ENCODE measurements around the gene SQOR.
"Not testable (repeated sequence)": the region's sequence is repeated elsewhere in the genome, so short reads cannot be mapped to it uniquely, and the experiment has no call there.

SQOR gene

GRCh38 chr15:45645026-45645980, 10.5 kb downstream of the SQOR start:
- Mint-ChIP-seq H3K27me3 (no peaks in the 10 kb centered on the region), H3K27ac (peak overlapping the region; percentile 21 to 79), H3K4me3 (peak overlapping the region; percentile 14 to 55), H3K9me3 (peaks cover 0 to 4% of the 10 kb centered on the region in 2 donors), H3K4me1 (peaks cover 67% of the 10 kb centered on the region)
- ATAC-seq = peak; percentile 91
- DNase-seq = peak in 1 of 2 donors; percentile 57

DNA sequence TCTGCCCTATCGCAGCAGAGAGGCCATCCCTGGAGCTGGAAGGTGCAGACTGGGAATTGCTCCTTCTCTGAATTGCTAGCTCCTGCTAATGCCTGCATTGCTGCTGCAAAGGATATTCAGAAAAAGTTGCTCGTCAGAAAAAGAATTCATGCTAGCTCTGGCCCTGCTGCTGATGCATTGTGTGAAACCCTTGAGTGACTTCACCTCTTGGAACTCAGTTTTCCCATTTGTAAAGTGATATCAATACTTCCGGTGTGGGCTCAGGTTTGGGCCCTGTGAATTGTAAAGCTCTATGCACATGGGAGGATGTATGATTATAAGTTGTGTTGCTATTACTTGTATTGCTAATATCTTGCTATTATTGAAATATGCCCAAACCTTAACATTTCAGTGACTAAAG, 11.4 kb downstream of the SQOR start:
- peaks cover 0 to 6% of the 10 kb centered on the region in 2 donors for H3K9me3 Mint-ChIP-seq
- no peaks in the 10 kb centered on the region for H3K27me3 Mint-ChIP-seq
- H3K4me3 Mint-ChIP-seq = peak overlapping the region in 1 of 2 donors; percentile 22
- H3K27ac Mint-ChIP-seq = peak overlapping the region in 1 of 2 donors; percentile 79
- peaks cover 58% of the 10 kb centered on the region for H3K4me1 Mint-ChIP-seq
- no peak for DNase-seq
- ATAC-seq = no peak

DNA sequence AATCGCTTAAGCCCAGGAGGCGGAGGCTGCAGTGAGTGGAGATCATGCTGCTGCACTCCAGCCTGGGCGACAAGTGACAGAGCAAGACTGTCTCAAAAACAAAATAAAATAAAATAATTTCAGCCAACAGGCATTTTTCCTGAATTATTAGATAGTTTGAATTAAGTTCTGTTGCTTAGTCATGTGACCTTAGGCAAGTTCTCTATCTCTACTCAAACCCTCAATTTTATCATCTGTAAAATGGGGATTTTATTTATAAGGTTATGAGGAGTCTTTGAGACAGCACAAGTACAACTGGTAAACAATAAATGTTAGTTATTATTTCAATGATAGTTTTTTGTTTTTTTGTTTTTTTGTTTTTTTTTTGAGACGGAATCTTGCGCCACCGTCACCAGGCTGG, 13.0 kb downstream of the SQOR start:
- H3K27ac Mint-ChIP-seq = no peak overlapping the region
- H3K4me1 Mint-ChIP-seq = peaks cover 44% of the 10 kb centered on the region
- ATAC-seq (no peak), DNase-seq (no peak)
- H3K9me3 Mint-ChIP-seq = peaks cover 0 to 6% of the 10 kb centered on the region in 2 donors
- H3K4me3 Mint-ChIP-seq = no peak overlapping the region
- H3K27me3 Mint-ChIP-seq = no peaks in the 10 kb centered on the region

DNA sequence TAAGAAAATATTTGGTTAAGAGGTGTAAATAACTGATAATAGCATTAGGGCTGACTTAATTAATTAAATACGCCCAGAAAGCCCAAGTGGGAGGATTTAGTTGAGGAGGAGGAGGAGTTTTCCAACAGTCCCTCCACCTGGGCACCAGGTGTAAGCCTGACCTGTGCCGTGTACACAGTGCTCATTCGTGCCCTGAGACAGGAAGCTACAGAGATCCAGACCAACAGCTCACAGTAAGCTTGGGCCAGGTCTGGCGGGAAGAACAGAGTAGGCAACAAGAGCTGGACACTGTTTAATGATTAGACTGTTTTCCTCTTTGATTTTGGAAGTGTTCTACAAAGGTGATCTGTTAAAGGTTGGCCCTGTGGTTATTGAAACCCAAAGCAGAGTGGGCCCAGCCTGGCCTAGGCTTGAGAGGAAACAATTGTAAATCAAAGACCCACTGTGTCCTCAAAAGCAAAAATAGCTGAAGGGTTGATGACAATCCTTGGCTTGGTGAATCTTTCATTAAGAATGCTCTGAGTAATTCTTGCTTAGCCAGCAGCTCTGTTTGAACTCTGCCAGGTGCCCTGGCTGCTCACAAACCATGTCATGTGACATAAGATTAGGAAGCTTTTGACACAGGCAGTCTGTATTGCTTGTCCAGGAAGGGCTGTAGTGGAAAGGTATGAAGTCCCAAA, 13.8 kb downstream of the SQOR start:
- peaks cover 0 to 6% of the 10 kb centered on the region in 2 donors for H3K9me3 Mint-ChIP-seq
- H3K4me3 Mint-ChIP-seq = no peak overlapping the region
- no peak for ATAC-seq
- DNase-seq = no peak
- peaks cover 49% of the 10 kb centered on the region for H3K4me1 Mint-ChIP-seq
- H3K27me3 Mint-ChIP-seq = no peaks in the 10 kb centered on the region
- H3K27ac Mint-ChIP-seq = peak overlapping the region in 1 of 2 donors; percentile 63

DNA sequence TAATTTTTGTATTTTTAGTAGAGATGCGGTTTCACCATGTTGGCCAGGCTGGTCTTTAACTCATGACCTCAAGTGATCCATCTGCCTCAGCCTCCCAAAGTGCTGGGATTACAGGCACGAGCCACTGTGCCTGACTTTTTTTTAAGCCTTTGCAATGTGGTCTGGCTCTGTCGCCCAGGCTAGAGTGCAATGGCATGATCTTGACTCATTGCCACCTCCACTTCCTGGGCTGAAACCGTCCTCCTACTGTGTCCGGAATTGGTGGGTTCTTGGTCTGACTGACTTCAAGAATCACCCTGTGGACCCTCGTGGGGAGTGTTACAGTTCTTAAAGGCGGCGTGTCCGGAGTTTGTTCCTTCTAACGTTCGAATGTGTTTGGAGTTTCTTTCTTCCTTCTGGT, 15.2 kb downstream of the SQOR start:
- not testable (repeated sequence) for H3K9me3 Mint-ChIP-seq, H3K27me3 Mint-ChIP-seq, H3K4me3 Mint-ChIP-seq, DNase-seq
- peak; percentile 40 for ATAC-seq
- Mint-ChIP-seq H3K4me1 (peaks cover 46% of the 10 kb centered on the region), H3K27ac (peak overlapping the region in 1 of 2 donors; percentile 40)

DNA sequence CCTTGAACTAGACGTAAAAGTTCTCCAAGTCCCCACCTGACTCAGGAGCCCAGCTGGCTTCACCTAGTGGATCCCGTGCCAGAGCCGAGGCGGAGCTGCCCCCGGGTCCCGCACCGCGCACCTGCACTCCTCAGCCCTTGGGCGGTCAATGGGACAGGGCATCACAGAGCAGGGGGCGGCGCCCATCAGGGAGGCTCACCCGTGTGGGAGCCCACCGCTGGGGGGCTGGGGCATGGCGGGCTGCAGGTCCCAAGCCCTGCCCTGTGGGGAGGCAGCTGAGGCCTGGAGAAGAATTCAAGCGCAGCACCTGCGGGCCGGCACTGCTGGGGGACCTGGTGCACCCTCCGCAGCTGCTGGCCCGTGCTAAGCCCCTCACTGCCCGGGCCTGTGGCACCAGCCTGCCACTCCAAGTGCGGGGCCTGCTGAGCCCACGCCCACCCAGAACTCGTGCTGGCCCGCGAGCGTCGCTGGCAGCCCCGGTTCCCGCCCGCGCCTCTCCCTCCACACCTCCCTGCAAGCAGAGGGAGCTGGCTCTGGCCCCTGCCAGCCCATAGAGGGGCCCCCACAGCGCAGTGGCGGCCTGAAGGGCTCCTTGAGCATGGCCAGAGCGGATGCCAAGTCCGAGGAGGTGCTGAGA, 16.2 kb downstream of the SQOR start:
- no peak for DNase-seq
- Mint-ChIP-seq H3K9me3 (peaks cover 0 to 6% of the 10 kb centered on the region in 2 donors), H3K27me3 (no peaks in the 10 kb centered on the region), H3K4me3 (no peak overlapping the region), H3K27ac (no peak overlapping the region), H3K4me1 (peaks cover 37% of the 10 kb centered on the region)
- peak; percentile 62 for ATAC-seq

DNA sequence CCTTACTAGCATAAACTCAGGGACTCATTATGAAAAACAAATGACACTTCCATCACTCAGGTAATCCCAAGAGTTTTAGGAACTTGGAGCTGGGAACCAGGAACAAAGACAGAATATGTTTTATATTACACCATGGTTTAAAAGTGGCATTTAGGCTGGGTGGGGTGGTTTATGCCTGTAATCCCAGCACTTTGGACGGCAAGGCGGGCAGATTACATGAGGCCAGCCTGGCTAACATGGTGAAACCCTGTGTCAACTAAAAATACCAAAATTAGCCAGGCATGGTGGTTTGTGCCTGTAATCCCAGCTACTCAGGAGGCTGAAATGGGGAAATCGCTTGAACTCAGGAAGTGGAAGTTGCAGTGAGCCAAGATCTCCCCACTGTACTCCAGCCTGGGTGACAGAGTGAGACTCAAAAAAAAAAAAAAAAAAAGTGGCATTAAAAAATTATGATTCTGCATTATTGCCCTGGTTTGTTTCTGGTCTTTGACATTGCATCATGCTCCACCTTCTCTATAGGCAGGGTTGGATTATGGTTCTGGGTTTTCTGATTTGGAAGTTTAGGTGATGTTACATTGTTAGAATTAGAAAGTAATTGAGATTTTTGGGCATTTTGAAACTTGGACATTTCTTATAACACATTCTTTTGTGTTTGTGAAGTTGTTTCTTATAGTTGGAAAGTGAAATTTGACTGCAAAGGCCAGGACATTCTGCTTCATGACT, 19.0 kb downstream of the SQOR start:
- Mint-ChIP-seq H3K4me1 (peaks cover 41% of the 10 kb centered on the region), H3K4me3 (no peak overlapping the region), H3K27me3 (no peaks in the 10 kb centered on the region), H3K9me3 (peaks cover 0 to 6% of the 10 kb centered on the region in 2 donors), H3K27ac (no peak overlapping the region)
- DNase-seq (no peak), ATAC-seq (no peak)

- H3K9me3 Mint-ChIP-seq = peaks cover 0 to 6% of the 10 kb centered on the region in 2 donors
- H3K4me1 Mint-ChIP-seq = peaks cover 46% of the 10 kb centered on the region
- ATAC-seq (no peak), DNase-seq (no peak)
- H3K27ac Mint-ChIP-seq = no peak overlapping the region
- H3K27me3 Mint-ChIP-seq = no peaks in the 10 kb centered on the region
- no peak overlapping the region for H3K4me3 Mint-ChIP-seq
These were observed 19.9 kb downstream of the SQOR start for GRCh38 chr15:45654749-45655148.

GRCh38 chr15:45657254-45657653, 22.4 kb downstream of the SQOR start:
- Mint-ChIP-seq H3K27ac (no peak overlapping the region), H3K27me3 (no peaks in the 10 kb centered on the region), H3K4me3 (no peak overlapping the region), H3K9me3 (no peaks in the 10 kb centered on the region), H3K4me1 (peaks cover 49% of the 10 kb centered on the region)
- ATAC-seq (no peak), DNase-seq (no peak)

GRCh38 chr15:45657764-45658545, 23.1 kb downstream of the SQOR start:
- H3K4me1 Mint-ChIP-seq = peaks cover 47% of the 10 kb centered on the region
- no peaks in the 10 kb centered on the region for H3K9me3 Mint-ChIP-seq

GRCh38 chr15:45660231-45660979, 25.6 kb downstream of the SQOR start:
- DNase-seq = no peak
- H3K27me3 Mint-ChIP-seq = no peaks in the 10 kb centered on the region

More at GRCh38 chr15:45657764-45658545, 23.1 kb downstream of the SQOR start:
- Mint-ChIP-seq H3K4me3 (no peak overlapping the region), H3K27me3 (no peaks in the 10 kb centered on the region), H3K27ac (peak overlapping the region in 1 of 2 donors; percentile 66)
- DNase-seq (no peak), ATAC-seq (no peak)

DNA sequence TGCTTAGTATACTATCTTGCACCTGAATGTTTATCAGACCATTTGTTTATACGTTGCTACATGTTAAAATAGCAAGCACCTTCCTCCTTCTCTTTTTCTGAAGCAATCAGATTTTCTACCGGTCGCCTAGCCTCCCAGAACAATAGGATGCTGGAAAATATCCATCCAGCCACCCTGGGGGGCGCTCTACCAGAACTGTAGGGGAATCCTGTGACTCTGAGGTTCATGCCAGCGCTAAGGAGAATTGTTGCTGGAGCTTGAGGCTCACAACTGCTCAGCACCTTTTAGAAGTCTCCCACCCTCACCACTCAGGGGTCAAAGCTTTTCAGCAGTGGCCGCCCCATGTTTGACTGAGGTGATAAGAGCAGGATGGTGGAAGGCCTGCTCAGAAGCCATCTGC, 27.5 kb downstream of the SQOR start:
- Mint-ChIP-seq H3K27ac (no peak overlapping the region), H3K4me3 (no peak overlapping the region), H3K4me1 (peaks cover 29% of the 10 kb centered on the region), H3K27me3 (no peaks in the 10 kb centered on the region), H3K9me3 (peaks cover 0 to 3% of the 10 kb centered on the region in 2 donors)
- ATAC-seq = no peak
- no peak for DNase-seq

More at GRCh38 chr15:45660231-45660979, 25.6 kb downstream of the SQOR start:
- H3K9me3 Mint-ChIP-seq = no peaks in the 10 kb centered on the region
- H3K27ac Mint-ChIP-seq = peak overlapping the region; percentile 33 to 48
- H3K4me1 Mint-ChIP-seq = peaks cover 30% of the 10 kb centered on the region
- no peak overlapping the region for H3K4me3 Mint-ChIP-seq
- ATAC-seq = no peak

DNA sequence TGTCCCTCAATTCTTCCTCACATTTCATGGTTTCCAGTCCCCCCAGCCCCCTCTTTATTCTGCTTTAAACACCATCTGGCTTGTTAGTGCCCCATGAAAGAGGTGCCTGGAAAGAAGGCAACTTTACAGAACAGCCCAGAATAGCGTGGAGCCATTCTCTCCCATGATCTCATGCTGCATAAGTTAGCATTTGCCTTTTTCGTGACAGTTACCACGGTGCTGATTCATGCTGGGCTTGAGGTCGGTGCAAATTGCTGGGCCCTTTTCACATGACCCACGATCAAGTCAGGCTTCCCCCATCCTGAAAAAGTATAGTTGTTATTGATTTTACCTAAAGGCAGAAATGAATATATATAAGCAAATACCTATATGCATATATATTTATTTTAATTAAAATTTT, 29.6 kb downstream of the SQOR start:
- Mint-ChIP-seq H3K27ac (no peak overlapping the region), H3K4me1 (peaks cover 11% of the 10 kb centered on the region), H3K9me3 (peaks cover 0 to 3% of the 10 kb centered on the region in 2 donors), H3K27me3 (no peaks in the 10 kb centered on the region), H3K4me3 (no peak overlapping the region)
- ATAC-seq (no peak), DNase-seq (no peak)

GRCh38 chr15:45665261-45665660, 30.4 kb downstream of the SQOR start:
- Mint-ChIP-seq H3K4me3 (no peak overlapping the region), H3K27ac (no peak overlapping the region), H3K9me3 (peaks cover 0 to 3% of the 10 kb centered on the region in 2 donors), H3K27me3 (no peaks in the 10 kb centered on the region), H3K4me1 (peaks cover 5% of the 10 kb centered on the region)
- DNase-seq = no peak
- no peak for ATAC-seq

All from stimulated activated naive CD8-positive, alpha-beta T cell treated with anti-CD3 and anti-CD28 coated beads, Interleukin-15, amount 100 ng/mL, for 72 hours (primary cell).